Measurements from ENCODE around the gene ARL6. TPM values are rescaled to one million over a fixed set of nuclear protein-coding genes. Genes with fewer than 3 reads are reported as not detected.

ARL6 gene
- total RNA-seq, 4 donors from 2014 or later: 4.5 to 13.2 (median 9.1) TPM

DNA sequence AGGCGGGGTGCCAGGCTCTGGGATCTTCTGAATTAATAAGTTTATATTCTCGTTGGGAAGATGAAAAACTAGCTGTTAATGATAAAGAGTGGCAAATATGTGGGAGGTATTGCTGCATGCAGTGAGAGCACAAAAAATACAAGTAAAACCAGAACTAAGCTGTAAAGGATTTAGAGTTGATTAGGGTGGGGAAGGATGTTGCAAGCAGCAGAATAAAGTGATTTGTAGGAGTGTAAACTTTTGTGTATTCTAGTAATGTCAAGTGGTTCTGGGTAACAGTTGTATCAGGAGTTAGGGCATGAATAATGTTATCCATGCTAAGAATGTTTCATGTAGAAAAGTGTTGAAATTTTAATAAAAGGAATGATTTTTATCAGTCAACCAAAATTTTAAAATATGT is 75.4 kb downstream of the ARL6 start:
- Histone ChIP-seq H3K9me3 (no peaks in the 10 kb centered on the region), H3K27me3 (no peaks in the 10 kb centered on the region), H3K4me3 (no peak overlapping the region), H3K27ac (replicated peaks in 1 of 4) (no peak overlapping the region), H3K36me3 (no peaks in the 10 kb centered on the region), H3K4me1 (peaks cover 20 to 46% (median 33%) of the 10 kb centered on the region in 4 donors)
- intact Hi-C loops (cut with DNase I): no loop called here
- 62% methylated on average over 2 of the region's 2 CpGs for WGBS
- TF ChIP-seq, protein P1, sequence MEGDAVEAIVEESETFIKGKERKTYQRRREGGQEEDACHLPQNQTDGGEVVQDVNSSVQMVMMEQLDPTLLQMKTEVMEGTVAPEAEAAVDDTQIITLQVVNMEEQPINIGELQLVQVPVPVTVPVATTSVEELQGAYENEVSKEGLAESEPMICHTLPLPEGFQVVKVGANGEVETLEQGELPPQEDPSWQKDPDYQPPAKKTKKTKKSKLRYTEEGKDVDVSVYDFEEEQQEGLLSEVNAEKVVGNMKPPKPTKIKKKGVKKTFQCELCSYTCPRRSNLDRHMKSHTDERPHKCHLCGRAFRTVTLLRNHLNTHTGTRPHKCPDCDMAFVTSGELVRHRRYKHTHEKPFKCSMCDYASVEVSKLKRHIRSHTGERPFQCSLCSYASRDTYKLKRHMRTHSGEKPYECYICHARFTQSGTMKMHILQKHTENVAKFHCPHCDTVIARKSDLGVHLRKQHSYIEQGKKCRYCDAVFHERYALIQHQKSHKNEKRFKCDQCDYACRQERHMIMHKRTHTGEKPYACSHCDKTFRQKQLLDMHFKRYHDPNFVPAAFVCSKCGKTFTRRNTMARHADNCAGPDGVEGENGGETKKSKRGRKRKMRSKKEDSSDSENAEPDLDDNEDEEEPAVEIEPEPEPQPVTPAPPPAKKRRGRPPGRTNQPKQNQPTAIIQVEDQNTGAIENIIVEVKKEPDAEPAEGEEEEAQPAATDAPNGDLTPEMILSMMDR (IDR thresholded peaks at IDR 0.05): no peak
- TF ChIP-seq POLR2A (IDR thresholded peaks at IDR 0.05; ENCODE audit: low read depth) (no peak), POLR2AphosphoS5 (IDR thresholded peaks at IDR 0.05) (no peak), EP300 (IDR thresholded peaks at IDR 0.05) (no peak)
- DNase-seq (ENCODE audit: extremely low spot score): no peak

DNA sequence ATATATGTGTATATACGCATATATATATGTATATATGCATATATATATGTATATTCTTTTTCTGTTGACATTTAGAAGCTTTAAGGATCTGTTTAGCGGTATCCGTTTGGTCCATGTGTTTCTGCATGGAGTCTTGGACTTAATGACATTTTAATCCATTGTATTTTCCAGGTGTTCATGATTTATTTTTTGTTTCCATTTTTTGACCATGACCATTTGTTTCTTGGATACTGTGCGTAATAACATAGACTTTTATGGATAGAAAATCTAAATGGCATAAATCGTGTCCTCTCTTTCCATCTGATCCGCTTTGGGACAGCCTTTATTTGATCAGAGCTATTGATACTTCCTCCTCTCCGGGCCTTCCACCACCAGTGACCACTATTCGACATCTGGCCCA is 76.7 kb downstream of the ARL6 start:
- no peaks in the 10 kb centered on the region for H3K9me3 ChIP-seq
- H3K4me1 ChIP-seq: peaks cover 20 to 46% (median 33%) of the 10 kb centered on the region in 4 donors
- no peaks in the 10 kb centered on the region for H3K27me3 ChIP-seq
- no peak overlapping the region for H3K4me3 ChIP-seq
- intact Hi-C loops (cut with DNase I): no loop called here
- DNase-seq (ENCODE audit: extremely low spot score): no peak
- peaks cover 0 to 5% (median 2%) of the 10 kb centered on the region in 4 donors for H3K36me3 ChIP-seq
- WGBS: 95% methylated on average over 8 of the region's 8 CpGs
- no peak overlapping the region for H3K27ac ChIP-seq (replicated peaks in 1 of 4)
- TF ChIP-seq, protein P1 (IDR thresholded peaks at IDR 0.05): no peak
- no peak for TF ChIP-seq POLR2A (IDR thresholded peaks at IDR 0.05; ENCODE audit: low read depth)
- TF ChIP-seq POLR2AphosphoS5 (IDR thresholded peaks at IDR 0.05): no peak

DNA sequence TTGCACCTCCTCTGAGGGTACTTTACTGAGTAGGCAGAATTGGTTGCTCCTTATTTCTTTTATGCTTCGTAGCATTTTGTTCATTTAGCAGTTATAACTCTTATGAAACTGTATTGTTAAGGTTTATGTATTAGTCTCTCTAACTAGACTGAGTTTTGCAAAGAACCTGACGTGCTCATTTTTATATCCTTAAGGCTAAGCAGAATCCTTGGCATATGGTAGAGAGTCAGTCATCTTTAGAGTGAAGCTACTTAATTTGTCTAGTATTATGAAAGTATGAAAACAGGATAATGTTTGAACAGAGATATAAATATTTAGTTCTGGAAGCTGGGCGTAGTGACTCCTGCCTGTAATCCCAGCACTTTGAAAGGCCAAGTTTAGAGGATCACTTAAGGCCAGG is 77.4 kb downstream of the ARL6 start:
- intact Hi-C loops (cut with DNase I): no loop called here
- peaks cover 20 to 46% (median 33%) of the 10 kb centered on the region in 4 donors for H3K4me1 ChIP-seq

DNA sequence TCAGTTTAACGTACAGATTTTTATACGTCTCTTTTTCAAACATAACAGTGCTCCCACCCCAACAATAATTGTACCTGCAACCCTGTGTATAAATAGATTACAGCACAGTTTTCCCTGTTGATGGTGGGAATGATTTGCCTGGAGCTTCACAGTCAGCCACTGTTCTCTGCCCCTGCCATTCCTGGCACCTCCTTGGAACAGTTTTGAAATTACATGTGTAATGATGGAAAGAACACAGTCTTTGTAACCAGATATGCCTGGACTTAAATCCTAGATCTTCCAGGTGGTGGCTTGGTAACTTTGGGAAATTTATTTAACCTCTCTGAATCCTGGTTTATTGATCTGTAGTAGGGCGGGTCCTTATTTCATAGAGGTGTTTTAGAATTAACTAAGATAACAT is 84.2 kb downstream of the ARL6 start:
- no peak overlapping the region for H3K27ac ChIP-seq (replicated peaks in 1 of 4)
- no peaks in the 10 kb centered on the region for H3K27me3 ChIP-seq
- DNase-seq (ENCODE audit: extremely low spot score): no peak
- H3K9me3 ChIP-seq: peaks cover 0 to under 1% (median under 1%) of the 10 kb centered on the region in 4 donors
- TF ChIP-seq POLR2A (IDR thresholded peaks at IDR 0.05; ENCODE audit: low read depth): no peak
- TF ChIP-seq, protein P1 (IDR thresholded peaks at IDR 0.05): no peak
- no peak for TF ChIP-seq EP300 (IDR thresholded peaks at IDR 0.05)
- no peak for TF ChIP-seq POLR2AphosphoS5 (IDR thresholded peaks at IDR 0.05)
- no peak overlapping the region for H3K4me3 ChIP-seq
- peaks cover 0 to 11% (median 4%) of the 10 kb centered on the region in 4 donors for H3K36me3 ChIP-seq
- no peaks in the 10 kb centered on the region for H3K4me1 ChIP-seq
- WGBS: 93% methylated on average over 3 of the region's 3 CpGs
- intact Hi-C loops (cut with DNase I): no loop called here

More for the DNA sequence above, 77.4 kb downstream of the ARL6 start:
- Histone ChIP-seq H3K9me3 (no peaks in the 10 kb centered on the region), H3K4me3 (no peak overlapping the region), H3K27ac (replicated peaks in 1 of 4) (no peak overlapping the region), H3K27me3 (no peaks in the 10 kb centered on the region), H3K36me3 (peaks cover 0 to 10% (median 4%) of the 10 kb centered on the region in 4 donors)
- no peak for DNase-seq (ENCODE audit: extremely low spot score)
- 70% methylated on average over 3 of the region's 3 CpGs for WGBS
- TF ChIP-seq, protein P1 (IDR thresholded peaks at IDR 0.05): no peak
- TF ChIP-seq EP300 (IDR thresholded peaks at IDR 0.05) (no peak), POLR2AphosphoS5 (IDR thresholded peaks at IDR 0.05) (no peak), POLR2A (IDR thresholded peaks at IDR 0.05; ENCODE audit: low read depth) (no peak)

Other genes starting within 250 kb of the ARL6 start
- gene CRYBG3, start 57.3 kb downstream of the ARL6 start, total RNA-seq: 10 to 100 TPM; 18.7 to 23.5 (median 21.1) TPM
- gene RIOX2, start 207.7 kb downstream of the ARL6 start, total RNA-seq: 10 to 100 TPM; 19.5 to 24.2 (median 21.7) TPM